Measurements from ENCODE around the gene ATRAID.
A peak's percentile ranks its signal among the peaks of the same experiment; 100 is the strongest.

DNA sequence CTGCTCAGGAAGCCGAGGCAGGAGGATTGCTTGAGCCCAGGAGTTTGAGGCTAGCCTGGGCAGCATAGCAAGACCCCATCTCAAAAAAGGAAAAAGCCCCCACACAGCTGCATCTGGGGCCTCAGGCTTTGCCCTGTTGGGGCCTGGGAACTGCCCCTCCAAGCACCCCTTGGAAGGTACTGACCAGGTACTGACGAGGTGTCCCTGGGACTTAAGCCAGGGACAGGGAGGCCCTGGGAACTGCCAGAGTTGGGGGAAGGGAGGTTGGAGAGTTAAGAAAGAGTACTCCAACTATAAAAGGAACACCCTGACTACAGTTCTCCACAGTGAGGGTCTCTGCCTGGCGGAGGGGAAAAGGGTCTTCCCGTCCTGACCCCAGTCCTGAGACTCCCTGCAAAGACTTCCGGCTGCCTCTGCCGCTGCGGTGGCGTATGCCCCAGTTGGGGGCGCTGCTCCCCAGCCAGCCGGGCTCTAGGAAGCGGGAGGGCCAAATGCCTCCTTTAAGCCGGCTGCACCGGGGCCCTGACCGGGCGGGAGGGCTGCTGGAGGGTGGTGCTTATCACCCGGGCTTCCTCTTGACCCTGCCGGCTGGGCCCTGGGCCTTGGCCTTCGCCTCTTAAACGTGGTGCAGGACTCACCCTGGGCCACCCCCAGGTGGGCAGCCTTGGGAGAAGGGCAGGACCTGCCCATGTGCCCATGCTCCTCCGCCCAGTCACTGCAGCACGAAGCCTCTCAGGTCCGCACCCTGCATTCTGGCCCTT, 38.2 kb downstream of the ATRAID start:
- TF ChIP-seq, protein P1, sequence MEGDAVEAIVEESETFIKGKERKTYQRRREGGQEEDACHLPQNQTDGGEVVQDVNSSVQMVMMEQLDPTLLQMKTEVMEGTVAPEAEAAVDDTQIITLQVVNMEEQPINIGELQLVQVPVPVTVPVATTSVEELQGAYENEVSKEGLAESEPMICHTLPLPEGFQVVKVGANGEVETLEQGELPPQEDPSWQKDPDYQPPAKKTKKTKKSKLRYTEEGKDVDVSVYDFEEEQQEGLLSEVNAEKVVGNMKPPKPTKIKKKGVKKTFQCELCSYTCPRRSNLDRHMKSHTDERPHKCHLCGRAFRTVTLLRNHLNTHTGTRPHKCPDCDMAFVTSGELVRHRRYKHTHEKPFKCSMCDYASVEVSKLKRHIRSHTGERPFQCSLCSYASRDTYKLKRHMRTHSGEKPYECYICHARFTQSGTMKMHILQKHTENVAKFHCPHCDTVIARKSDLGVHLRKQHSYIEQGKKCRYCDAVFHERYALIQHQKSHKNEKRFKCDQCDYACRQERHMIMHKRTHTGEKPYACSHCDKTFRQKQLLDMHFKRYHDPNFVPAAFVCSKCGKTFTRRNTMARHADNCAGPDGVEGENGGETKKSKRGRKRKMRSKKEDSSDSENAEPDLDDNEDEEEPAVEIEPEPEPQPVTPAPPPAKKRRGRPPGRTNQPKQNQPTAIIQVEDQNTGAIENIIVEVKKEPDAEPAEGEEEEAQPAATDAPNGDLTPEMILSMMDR (IDR thresholded peaks at IDR 0.05) = peak in 2 of 3 experiments; percentile 11 to 42
- TF ChIP-seq POLR2A (IDR thresholded peaks at IDR 0.05; ENCODE audit: low read depth) = no peak

All from esophagus muscularis mucosa (tissue), 3 donors.